Measurements from ENCODE around the gene GRK1. TPM values are rescaled to one million over a fixed set of nuclear protein-coding genes. Genes with fewer than 3 reads are reported as not detected.

Gene GRK1
- total RNA-seq, 1 donor from 2014 or later, result 1.2 TPM

DNA sequence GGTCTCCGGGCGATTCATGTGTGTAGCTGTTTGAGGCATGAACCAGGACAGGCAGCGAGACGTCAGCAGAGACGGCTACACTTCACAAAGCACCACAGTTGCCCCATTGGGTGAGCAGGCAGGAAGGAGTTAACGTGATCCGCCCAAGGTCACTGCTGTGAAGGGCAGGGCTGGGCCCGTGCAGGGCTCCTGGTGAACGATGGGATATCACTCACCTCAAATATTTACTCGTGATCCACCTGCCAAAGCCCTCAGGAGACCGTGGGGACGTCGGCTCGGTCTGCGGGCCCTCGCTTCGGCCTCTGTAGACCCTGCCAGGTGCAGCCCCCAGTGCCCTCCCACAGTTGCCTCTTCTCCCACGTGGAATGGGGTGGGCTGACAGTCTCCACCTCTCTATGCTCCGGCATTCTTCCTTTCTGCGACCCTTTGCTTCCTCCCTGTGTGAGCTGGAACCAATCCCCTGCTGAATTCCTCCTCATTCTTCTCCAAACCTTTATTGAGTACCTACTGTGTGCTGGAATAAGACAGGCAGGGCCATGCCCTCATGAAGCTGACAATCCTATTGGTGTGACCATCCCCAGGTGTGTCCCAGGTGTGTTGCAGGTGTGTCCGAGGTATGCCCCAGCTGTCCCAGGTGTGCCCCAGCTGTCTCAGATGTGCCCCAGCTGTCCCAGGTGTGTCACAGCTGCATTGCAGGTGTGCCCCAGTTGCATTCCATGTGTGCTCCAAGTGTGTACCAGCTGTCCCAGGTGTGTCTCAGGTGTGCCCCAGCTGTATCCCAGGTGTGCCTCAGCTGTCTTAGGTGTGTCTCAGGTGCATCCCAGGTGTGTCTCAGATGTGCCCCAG, 2.0 kb upstream of the GRK1 start:
- Mint-ChIP-seq H3K4me1 (ENCODE audit: low read depth, unreplicated experiment) (no peaks in the 10 kb centered on the region), H3K4me3 (ENCODE audit: unreplicated experiment) (no peak overlapping the region), H3K36me3 (ENCODE audit: unreplicated experiment) (peaks cover 18% of the 10 kb centered on the region), H3K27ac (ENCODE audit: unreplicated experiment) (no peak overlapping the region), H3K27me3 (ENCODE audit: unreplicated experiment) (peaks cover 10% of the 10 kb centered on the region), H3K9me3 (ENCODE audit: unreplicated experiment) (peaks cover 11% of the 10 kb centered on the region)
- peak; percentile 14 for DNase-seq
- TF ChIP-seq, protein P1, sequence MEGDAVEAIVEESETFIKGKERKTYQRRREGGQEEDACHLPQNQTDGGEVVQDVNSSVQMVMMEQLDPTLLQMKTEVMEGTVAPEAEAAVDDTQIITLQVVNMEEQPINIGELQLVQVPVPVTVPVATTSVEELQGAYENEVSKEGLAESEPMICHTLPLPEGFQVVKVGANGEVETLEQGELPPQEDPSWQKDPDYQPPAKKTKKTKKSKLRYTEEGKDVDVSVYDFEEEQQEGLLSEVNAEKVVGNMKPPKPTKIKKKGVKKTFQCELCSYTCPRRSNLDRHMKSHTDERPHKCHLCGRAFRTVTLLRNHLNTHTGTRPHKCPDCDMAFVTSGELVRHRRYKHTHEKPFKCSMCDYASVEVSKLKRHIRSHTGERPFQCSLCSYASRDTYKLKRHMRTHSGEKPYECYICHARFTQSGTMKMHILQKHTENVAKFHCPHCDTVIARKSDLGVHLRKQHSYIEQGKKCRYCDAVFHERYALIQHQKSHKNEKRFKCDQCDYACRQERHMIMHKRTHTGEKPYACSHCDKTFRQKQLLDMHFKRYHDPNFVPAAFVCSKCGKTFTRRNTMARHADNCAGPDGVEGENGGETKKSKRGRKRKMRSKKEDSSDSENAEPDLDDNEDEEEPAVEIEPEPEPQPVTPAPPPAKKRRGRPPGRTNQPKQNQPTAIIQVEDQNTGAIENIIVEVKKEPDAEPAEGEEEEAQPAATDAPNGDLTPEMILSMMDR (IDR thresholded peaks at IDR 0.05; ENCODE audit: partially characterized antibody, unreplicated experiment), result no peak

DNA sequence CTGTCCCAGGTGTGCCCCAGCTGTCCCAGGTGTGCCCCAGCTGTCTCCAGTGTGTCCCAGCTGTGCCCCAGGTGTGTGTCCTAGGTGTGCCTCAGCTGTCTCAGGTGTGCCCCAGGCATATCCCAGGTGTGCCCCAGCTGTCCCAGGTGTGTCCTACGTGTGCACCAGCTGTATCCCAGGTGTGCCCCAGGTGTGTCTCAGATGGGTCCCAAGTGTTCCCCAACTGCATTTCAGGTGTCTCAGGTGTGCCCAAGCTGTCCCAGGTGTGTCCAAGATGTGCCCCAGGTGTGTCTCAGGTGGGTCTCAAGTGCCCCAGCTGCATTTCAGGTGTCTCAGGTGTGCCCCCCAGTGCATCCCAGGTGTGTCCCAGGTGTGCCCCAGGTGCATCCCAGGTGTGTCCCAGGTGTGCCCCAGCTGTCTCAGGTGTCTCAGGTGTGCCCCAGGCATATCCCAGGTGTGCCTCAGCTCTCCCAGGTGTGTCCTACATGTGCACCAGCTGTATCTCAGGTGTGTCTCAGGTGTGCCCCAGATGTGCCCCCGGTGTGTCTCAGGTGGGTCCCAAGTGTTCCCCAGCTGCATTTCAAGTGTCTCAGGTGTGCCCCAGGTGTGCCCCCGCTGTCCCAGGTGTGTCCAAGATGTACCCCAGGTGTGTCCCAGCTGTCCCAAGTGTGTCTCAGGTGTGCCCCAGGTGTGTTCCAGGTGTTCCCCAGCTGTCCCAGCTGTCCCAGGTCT, 1.3 kb upstream of the GRK1 start:
- peak; percentile 16 for DNase-seq
- Mint-ChIP-seq H3K4me1 (ENCODE audit: low read depth, unreplicated experiment) (no peaks in the 10 kb centered on the region), H3K4me3 (ENCODE audit: unreplicated experiment) (no peak overlapping the region), H3K36me3 (ENCODE audit: unreplicated experiment) (peaks cover 15% of the 10 kb centered on the region), H3K27ac (ENCODE audit: unreplicated experiment) (no peak overlapping the region), H3K27me3 (ENCODE audit: unreplicated experiment) (peaks cover 13% of the 10 kb centered on the region), H3K9me3 (ENCODE audit: unreplicated experiment) (peaks cover 11% of the 10 kb centered on the region)
- TF ChIP-seq, protein P1 (IDR thresholded peaks at IDR 0.05; ENCODE audit: partially characterized antibody, unreplicated experiment), result no peak

DNA sequence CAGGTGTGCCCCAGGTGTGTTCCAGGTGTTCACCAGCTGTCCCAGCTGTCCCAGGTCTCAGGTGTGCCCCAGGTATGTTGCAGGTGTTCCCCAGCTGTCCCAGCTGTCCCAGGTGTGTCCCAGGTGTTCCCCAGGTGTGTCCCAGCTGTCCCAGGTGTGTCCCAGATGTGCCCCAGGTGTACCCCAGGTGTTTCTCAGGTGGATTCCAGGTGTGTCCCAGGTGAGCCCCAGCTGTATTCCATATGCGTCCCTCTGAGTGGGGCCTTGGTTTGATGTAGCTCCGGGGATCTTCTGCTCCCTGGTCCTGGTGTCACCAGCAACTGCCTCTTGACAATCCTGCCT, 719 bp upstream of the GRK1 start:
- Mint-ChIP-seq H3K9me3 (ENCODE audit: unreplicated experiment) (peaks cover 11% of the 10 kb centered on the region), H3K27ac (ENCODE audit: unreplicated experiment) (no peak overlapping the region), H3K27me3 (ENCODE audit: unreplicated experiment) (peaks cover 11% of the 10 kb centered on the region), H3K36me3 (ENCODE audit: unreplicated experiment) (peaks cover 10% of the 10 kb centered on the region), H3K4me3 (ENCODE audit: unreplicated experiment) (no peak overlapping the region), H3K4me1 (ENCODE audit: low read depth, unreplicated experiment) (no peaks in the 10 kb centered on the region)
- DNase-seq, result no peak
- TF ChIP-seq, protein P1 (IDR thresholded peaks at IDR 0.05; ENCODE audit: partially characterized antibody, unreplicated experiment), result no peak

DNA sequence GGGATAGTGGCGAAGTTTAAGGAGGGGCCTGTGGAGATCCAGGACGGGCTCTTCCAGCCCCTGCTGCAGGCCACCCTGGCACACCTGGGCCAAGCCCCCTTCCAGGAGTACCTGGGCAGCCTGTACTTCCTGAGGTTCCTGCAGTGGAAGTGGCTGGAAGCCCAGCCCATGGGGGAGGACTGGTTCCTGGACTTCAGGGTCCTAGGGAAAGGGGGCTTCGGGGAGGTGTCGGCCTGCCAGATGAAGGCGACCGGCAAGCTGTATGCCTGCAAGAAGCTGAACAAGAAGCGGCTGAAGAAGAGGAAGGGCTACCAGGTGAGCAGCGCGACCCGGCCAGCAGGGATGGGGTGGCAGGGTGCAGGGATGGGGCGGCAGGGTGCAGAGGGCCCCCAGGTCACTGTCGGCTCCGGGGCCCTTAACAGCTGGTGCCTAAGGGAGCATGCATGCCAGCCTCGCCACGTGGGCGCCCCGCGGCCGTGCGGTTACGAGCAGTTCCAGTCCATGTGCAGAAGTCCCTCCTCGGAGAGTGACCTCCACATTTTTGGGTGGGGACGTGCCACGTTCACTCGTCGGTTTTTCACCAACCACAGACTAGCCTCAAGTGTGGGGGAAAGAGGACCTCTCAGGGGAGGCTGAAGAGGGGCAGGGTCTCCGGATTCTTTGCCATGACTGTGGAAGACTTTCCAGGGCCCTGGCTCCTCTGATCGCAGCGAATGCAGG, 912 bp downstream of the GRK1 start:
- Mint-ChIP-seq H3K4me3 (ENCODE audit: unreplicated experiment) (no peak overlapping the region), H3K27me3 (ENCODE audit: unreplicated experiment) (peaks cover 17% of the 10 kb centered on the region), H3K27ac (ENCODE audit: unreplicated experiment) (no peak overlapping the region), H3K9me3 (ENCODE audit: unreplicated experiment) (peaks cover 9% of the 10 kb centered on the region), H3K4me1 (ENCODE audit: low read depth, unreplicated experiment) (peaks cover 3% of the 10 kb centered on the region), H3K36me3 (ENCODE audit: unreplicated experiment) (peaks cover 6% of the 10 kb centered on the region)
- TF ChIP-seq, protein P1 (IDR thresholded peaks at IDR 0.05; ENCODE audit: partially characterized antibody, unreplicated experiment), result no peak
- peak; percentile 10 for DNase-seq

Data from glutamatergic neuron (in vitro differentiated cells).